K562 (cell line): ENCODE results near the gene EFNA5.

ENCODE experiments used
- ARID1B ChIP-seq: fragments of 450-650 bp; IDR thresholded peaks from 2 replicates; pipeline ENCODE4 v1.6.1; 2016; ENCODE audit warnings: antibody characterized with exemption, mild to moderate bottlenecking, inconsistent platforms
- CTCF ChIP-seq, 3 experiments: IDR thresholded peaks in 2 of 3; conservative IDR thresholded peaks in 1 of 3; 2 replicates each; pipeline ENCODE4 v1.5.1; 2011 to 2012; ENCODE audit warnings: low read length in 3 of 3, mild to moderate bottlenecking in 3 of 3, control low read depth in 2 of 3, improper control_type of control experiment in 1 of 3, inconsistent platforms in 1 of 3, low read depth in 1 of 3, mixed read lengths in 1 of 3, moderate library complexity in 1 of 3; ENCODE audit not compliant: insufficient read depth in 2 of 3
- MAFK ChIP-seq: IDR thresholded peaks from 2 replicates; pipeline ENCODE4 v1.6.1; 2011; ENCODE audit warnings: low read length, improper control_type of control experiment
- MAX ChIP-seq: sonication (generic); formaldehyde crosslinking; IDR thresholded peaks from 2 replicates; pipeline ENCODE4 v1.9.0; 2022; ENCODE audit warnings: mild to moderate bottlenecking, missing genetic modification reagents
- NFATC3 ChIP-seq: fragments of 450-650 bp; IDR thresholded peaks from 2 replicates; pipeline ENCODE4 v1.6.1; 2017; ENCODE audit warnings: mild to moderate bottlenecking
- PHB ChIP-seq: fragments of 250-450 bp; sonication (Bioruptor Pico); IDR thresholded peaks from 2 replicates; pipeline ENCODE4 v1.5.0; 2021
- POLR2A ChIP-seq: fragments of 450-650 bp; conservative IDR thresholded peaks from 2 replicates; pipeline ENCODE4 v1.6.1; 2016
- SNAPC5 ChIP-seq: fragments of 250-450 bp; sonication (Bioruptor Pico); IDR thresholded peaks from 2 replicates; pipeline ENCODE4 v1.8.0; 2021; ENCODE audit warnings: moderate library complexity, mild to moderate bottlenecking, inconsistent platforms
- TEAD4 ChIP-seq, 2 experiments: sonication (generic) in 1 of 2; formaldehyde crosslinking in 1 of 2; IDR thresholded peaks; 2 replicates each; pipeline versions ENCODE4 v1.6.1 to v1.8.0; 2012 to 2022; ENCODE audit warnings: borderline replicate concordance in 1 of 2, inconsistent platforms in 1 of 2, low read length in 1 of 2, mild to moderate bottlenecking in 1 of 2, missing genetic modification reagents in 1 of 2
- ZNF384 ChIP-seq: IDR thresholded peaks from 2 replicates; pipeline ENCODE4 v1.6.1; 2012; ENCODE audit warnings: low read depth, low read length, improper control_type of control experiment
- ZNF507 ChIP-seq: conservative IDR thresholded peaks from 2 replicates; pipeline ENCODE4 v1.6.1; 2017; ENCODE audit warnings: missing genetic modification characterization, missing compliant biosample characterization
- ZNF644 ChIP-seq: fragments of 200-800 bp; sonication (Bioruptor generic); IDR thresholded peaks from 2 replicates; pipeline ENCODE4 v1.6.1; 2016; ENCODE audit warnings: low read depth, missing genetic modification characterization, missing compliant biosample characterization
- TF ChIP-seq, protein P1 (sequence below): sonication (generic); formaldehyde crosslinking; IDR thresholded peaks from 2 replicates; pipeline ENCODE4 v1.8.1; 2022; ENCODE audit warnings: missing genetic modification reagents

- no peak for TF ChIP-seq NFATC3
- no peak for TF ChIP-seq CTCF (IDR thresholded peaks at IDR 0.05 in 2 of 3, conservative IDR thresholded peaks at IDR 0.05 in 1 of 3; ENCODE audit: insufficient read depth in 2 of 3, low read depth in 1 of 3, low read length in 3 of 3)
- TF ChIP-seq TEAD4 (IDR thresholded peaks at IDR 0.05; ENCODE audit: low read length) = no peak
- TF ChIP-seq TEAD4 (CRISPR knock-in tag; IDR thresholded peaks at IDR 0.05; ENCODE audit: borderline replicate concordance) = no peak
- no peak for TF ChIP-seq ZNF644 (tag)
- no peak for TF ChIP-seq POLR2A
- TF ChIP-seq, protein P1, sequence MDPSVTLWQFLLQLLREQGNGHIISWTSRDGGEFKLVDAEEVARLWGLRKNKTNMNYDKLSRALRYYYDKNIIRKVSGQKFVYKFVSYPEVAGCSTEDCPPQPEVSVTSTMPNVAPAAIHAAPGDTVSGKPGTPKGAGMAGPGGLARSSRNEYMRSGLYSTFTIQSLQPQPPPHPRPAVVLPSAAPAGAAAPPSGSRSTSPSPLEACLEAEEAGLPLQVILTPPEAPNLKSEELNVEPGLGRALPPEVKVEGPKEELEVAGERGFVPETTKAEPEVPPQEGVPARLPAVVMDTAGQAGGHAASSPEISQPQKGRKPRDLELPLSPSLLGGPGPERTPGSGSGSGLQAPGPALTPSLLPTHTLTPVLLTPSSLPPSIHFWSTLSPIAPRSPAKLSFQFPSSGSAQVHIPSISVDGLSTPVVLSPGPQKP (CRISPR knock-in tag) = no peak
- TF ChIP-seq MAX (CRISPR knock-in tag) = no peak
- TF ChIP-seq SNAPC5 (CRISPR knock-in tag) = no peak
- TF ChIP-seq MAFK = no peak
- no peak for TF ChIP-seq ZNF507
- no peak for TF ChIP-seq ARID1B
- no peak for TF ChIP-seq ZNF384
- TF ChIP-seq PHB (CRISPR knock-in tag) = no peak
Observed at GRCh38 chr5:107388141-107388861, 282.4 kb downstream of the EFNA5 start.
